ENCODE data around the gene EPC2.

DNA sequence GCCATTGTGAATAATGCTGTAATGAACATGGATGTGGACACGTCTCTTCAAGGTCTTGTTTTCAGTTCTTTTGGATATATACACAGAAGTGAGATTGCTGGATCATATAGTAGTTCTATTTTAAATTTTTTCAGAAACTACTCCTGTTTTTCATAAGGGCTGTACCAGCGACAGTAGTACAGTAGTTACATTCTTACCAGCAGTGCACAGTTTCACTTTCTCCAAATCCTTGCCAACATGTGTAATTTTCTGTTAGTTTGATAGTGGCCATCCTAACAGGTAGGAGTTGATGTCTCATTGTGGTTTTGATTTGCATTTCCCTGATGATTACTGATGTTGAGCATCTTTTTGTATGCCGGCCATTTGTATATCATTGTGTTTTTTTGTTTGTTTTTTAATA lies 81.7 kb downstream of the EPC2 start:
- TF ChIP-seq, protein P1, sequence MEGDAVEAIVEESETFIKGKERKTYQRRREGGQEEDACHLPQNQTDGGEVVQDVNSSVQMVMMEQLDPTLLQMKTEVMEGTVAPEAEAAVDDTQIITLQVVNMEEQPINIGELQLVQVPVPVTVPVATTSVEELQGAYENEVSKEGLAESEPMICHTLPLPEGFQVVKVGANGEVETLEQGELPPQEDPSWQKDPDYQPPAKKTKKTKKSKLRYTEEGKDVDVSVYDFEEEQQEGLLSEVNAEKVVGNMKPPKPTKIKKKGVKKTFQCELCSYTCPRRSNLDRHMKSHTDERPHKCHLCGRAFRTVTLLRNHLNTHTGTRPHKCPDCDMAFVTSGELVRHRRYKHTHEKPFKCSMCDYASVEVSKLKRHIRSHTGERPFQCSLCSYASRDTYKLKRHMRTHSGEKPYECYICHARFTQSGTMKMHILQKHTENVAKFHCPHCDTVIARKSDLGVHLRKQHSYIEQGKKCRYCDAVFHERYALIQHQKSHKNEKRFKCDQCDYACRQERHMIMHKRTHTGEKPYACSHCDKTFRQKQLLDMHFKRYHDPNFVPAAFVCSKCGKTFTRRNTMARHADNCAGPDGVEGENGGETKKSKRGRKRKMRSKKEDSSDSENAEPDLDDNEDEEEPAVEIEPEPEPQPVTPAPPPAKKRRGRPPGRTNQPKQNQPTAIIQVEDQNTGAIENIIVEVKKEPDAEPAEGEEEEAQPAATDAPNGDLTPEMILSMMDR (IDR thresholded peaks at IDR 0.05): no peak
- TF ChIP-seq EZH2 (IDR thresholded peaks at IDR 0.05; ENCODE audit: borderline replicate concordance, insufficient read depth, low read depth, low read length, poor library complexity, severe bottlenecking): no peak
